ENCODE data around the gene HCN4.
A peak's percentile ranks its signal among the peaks of the same experiment; 100 is the strongest.
"Not testable (repeated sequence)": the region's sequence is repeated elsewhere in the genome, so short reads cannot be mapped to it uniquely, and the experiment has no call there.

The HCN4 gene

GRCh38 chr15:73322665-73323373 lies 45.9 kb downstream of the HCN4 start:
- in situ Hi-C loops (cut with MboI; ENCODE audit: low sequenced_read_pairs) = no loop called here
- Histone ChIP-seq H3K36me3 (replicated peaks) (no peaks in the 10 kb centered on the region), H3K9me3 (no peaks in the 10 kb centered on the region), H3K27me3 (ENCODE audit: low read depth) (peaks cover 19% of the 10 kb centered on the region; the same call in 1 of the 2 replicates), H3K4me3 (no peak overlapping the region), H3K4me1 (no peaks in the 10 kb centered on the region)
- DNase-seq (ENCODE audit: low spot score in 2 of 2) = no peak

- peaks cover 19% of the 10 kb centered on the region; the same call in 1 of the 2 replicates for H3K27me3 ChIP-seq (ENCODE audit: low read depth)
- peak in 1 of 2 experiments; percentile 28 for DNase-seq (ENCODE audit: low spot score in 2 of 2)
- H3K4me1 ChIP-seq = no peaks in the 10 kb centered on the region
- H3K9me3 ChIP-seq = no peaks in the 10 kb centered on the region
- no peaks in the 10 kb centered on the region for H3K36me3 ChIP-seq (replicated peaks)
- in situ Hi-C loops (cut with MboI; ENCODE audit: low sequenced_read_pairs) = no loop called here
- no peak overlapping the region for H3K4me3 ChIP-seq
Measured at GRCh38 chr15:73321496-73322450, 47.0 kb downstream of the HCN4 start.

GRCh38 chr15:73320619-73321180 lies 48.1 kb downstream of the HCN4 start:
- DNase-seq (ENCODE audit: low spot score in 2 of 2) = no peak
- H3K9me3 ChIP-seq = no peaks in the 10 kb centered on the region
- H3K4me3 ChIP-seq = no peak overlapping the region
- in situ Hi-C loops (cut with MboI; ENCODE audit: low sequenced_read_pairs) = no loop called here
- no peaks in the 10 kb centered on the region for H3K4me1 ChIP-seq
- no peaks in the 10 kb centered on the region for H3K36me3 ChIP-seq (replicated peaks)
- H3K27me3 ChIP-seq (ENCODE audit: low read depth) = peaks cover 13% of the 10 kb centered on the region; the same call in 1 of the 2 replicates

GRCh38 chr15:73319460-73320245 lies 49.1 kb downstream of the HCN4 start:
- H3K4me3 ChIP-seq = no peak overlapping the region
- no peaks in the 10 kb centered on the region for H3K9me3 ChIP-seq
- DNase-seq (ENCODE audit: low spot score in 2 of 2) = no peak
- peaks cover 13% of the 10 kb centered on the region; the same call in 1 of the 2 replicates for H3K27me3 ChIP-seq (ENCODE audit: low read depth)
- no peaks in the 10 kb centered on the region for H3K4me1 ChIP-seq
- H3K36me3 ChIP-seq (replicated peaks) = no peaks in the 10 kb centered on the region
- in situ Hi-C loops (cut with MboI; ENCODE audit: low sequenced_read_pairs) = no loop called here

- no peaks in the 10 kb centered on the region for H3K9me3 ChIP-seq
- H3K4me3 ChIP-seq = no peak overlapping the region
- DNase-seq (ENCODE audit: low spot score in 2 of 2) = peak; percentile 28 to 69
- H3K36me3 ChIP-seq (replicated peaks) = no peaks in the 10 kb centered on the region
- peaks cover 13% of the 10 kb centered on the region; the same call in 1 of the 2 replicates for H3K27me3 ChIP-seq (ENCODE audit: low read depth)
- in situ Hi-C loops (cut with MboI; ENCODE audit: low sequenced_read_pairs) = no loop called here
- no peaks in the 10 kb centered on the region for H3K4me1 ChIP-seq
Measured at GRCh38 chr15:73318463-73319351, 50.1 kb downstream of the HCN4 start.

- no peaks in the 10 kb centered on the region for H3K9me3 ChIP-seq
- in situ Hi-C loops (cut with MboI; ENCODE audit: low sequenced_read_pairs) = no loop called here
- DNase-seq (ENCODE audit: low spot score in 2 of 2) = no peak
- no peaks in the 10 kb centered on the region for H3K36me3 ChIP-seq (replicated peaks)
- peaks cover 13% of the 10 kb centered on the region; the same call in 1 of the 2 replicates for H3K27me3 ChIP-seq (ENCODE audit: low read depth)
- H3K4me3 ChIP-seq = no peak overlapping the region
- H3K4me1 ChIP-seq = no peaks in the 10 kb centered on the region
Measured at GRCh38 chr15:73317651-73318462, 50.9 kb downstream of the HCN4 start.

GRCh38 chr15:73313861-73314260 lies 54.9 kb downstream of the HCN4 start:
- no peaks in the 10 kb centered on the region for H3K9me3 ChIP-seq
- H3K36me3 ChIP-seq (replicated peaks) = no peaks in the 10 kb centered on the region
- DNase-seq (ENCODE audit: low spot score in 2 of 2) = no peak
- no peaks in the 10 kb centered on the region for H3K4me1 ChIP-seq
- in situ Hi-C loops (cut with MboI; ENCODE audit: low sequenced_read_pairs) = no loop called here
- peaks cover 11% of the 10 kb centered on the region; the same call in 1 of the 2 replicates for H3K27me3 ChIP-seq (ENCODE audit: low read depth)
- no peak overlapping the region for H3K4me3 ChIP-seq

GRCh38 chr15:73308305-73308704 lies 60.5 kb downstream of the HCN4 start:
- no peaks in the 10 kb centered on the region for H3K4me1 ChIP-seq
- H3K36me3 ChIP-seq (replicated peaks) = peaks cover 6% of the 10 kb centered on the region; the same call in 1 of the 2 replicates
- H3K27me3 ChIP-seq (ENCODE audit: low read depth) = no peaks in the 10 kb centered on the region
- no peak overlapping the region for H3K4me3 ChIP-seq
- DNase-seq (ENCODE audit: low spot score in 2 of 2) = no peak
- in situ Hi-C loops (cut with MboI; ENCODE audit: low sequenced_read_pairs) = no loop called here
- no peaks in the 10 kb centered on the region for H3K9me3 ChIP-seq

- Histone ChIP-seq H3K9me3 (no peaks in the 10 kb centered on the region), H3K36me3 (replicated peaks) (peaks cover 26% of the 10 kb centered on the region), H3K4me1 (no peaks in the 10 kb centered on the region), H3K27me3 (ENCODE audit: low read depth) (no peaks in the 10 kb centered on the region), H3K4me3 (no peak overlapping the region)
- in situ Hi-C loops (cut with MboI; ENCODE audit: low sequenced_read_pairs) = no loop called here
- peak; percentile 80 to 83 for DNase-seq (ENCODE audit: low spot score in 2 of 2)
Measured at GRCh38 chr15:73305331-73306211, 63.2 kb downstream of the HCN4 start.

GRCh38 chr15:73303636-73304035 lies 65.1 kb downstream of the HCN4 start:
- no peak for DNase-seq (ENCODE audit: low spot score in 2 of 2)
- Histone ChIP-seq H3K27me3 (ENCODE audit: low read depth) (no peaks in the 10 kb centered on the region), H3K9me3 (no peaks in the 10 kb centered on the region), H3K36me3 (replicated peaks) (peaks cover 26% of the 10 kb centered on the region), H3K4me3 (no peak overlapping the region), H3K4me1 (no peaks in the 10 kb centered on the region)
- in situ Hi-C loops (cut with MboI; ENCODE audit: low sequenced_read_pairs) = no loop called here

- H3K4me3 ChIP-seq; H3K9me3 ChIP-seq; H3K27me3 ChIP-seq (ENCODE audit: low read depth); in situ Hi-C loops (cut with MboI; ENCODE audit: low sequenced_read_pairs); DNase-seq (ENCODE audit: low spot score in 2 of 2); H3K4me1 ChIP-seq: not testable (repeated sequence)
- peaks cover 26% of the 10 kb centered on the region for H3K36me3 ChIP-seq (replicated peaks)
Measured at GRCh38 chr15:73300286-73300685, 68.5 kb downstream of the HCN4 start.

All from HAP-1 (cell line).